Measurements from ENCODE around the gene ACE.

Gene ACE

DNA sequence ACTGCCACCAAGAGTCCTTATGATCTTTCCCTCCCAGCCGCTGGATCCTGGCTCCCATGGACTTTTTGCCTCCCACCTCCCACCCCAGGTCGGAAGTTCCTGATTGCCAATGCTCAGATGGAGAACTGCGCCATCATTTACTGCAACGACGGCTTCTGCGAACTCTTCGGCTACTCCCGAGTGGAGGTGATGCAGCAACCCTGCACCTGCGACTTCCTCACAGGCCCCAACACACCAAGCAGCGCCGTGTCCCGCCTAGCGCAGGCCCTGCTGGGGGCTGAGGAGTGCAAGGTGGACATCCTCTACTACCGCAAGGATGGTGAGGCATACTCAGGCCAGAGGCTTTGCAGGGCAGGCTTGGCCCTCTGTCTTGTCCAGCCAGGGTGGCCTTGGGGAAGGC lies 47.2 kb downstream of the ACE start:
- no peak for DNase-seq (ENCODE audit: low read depth)
- TF ChIP-seq, protein P1, sequence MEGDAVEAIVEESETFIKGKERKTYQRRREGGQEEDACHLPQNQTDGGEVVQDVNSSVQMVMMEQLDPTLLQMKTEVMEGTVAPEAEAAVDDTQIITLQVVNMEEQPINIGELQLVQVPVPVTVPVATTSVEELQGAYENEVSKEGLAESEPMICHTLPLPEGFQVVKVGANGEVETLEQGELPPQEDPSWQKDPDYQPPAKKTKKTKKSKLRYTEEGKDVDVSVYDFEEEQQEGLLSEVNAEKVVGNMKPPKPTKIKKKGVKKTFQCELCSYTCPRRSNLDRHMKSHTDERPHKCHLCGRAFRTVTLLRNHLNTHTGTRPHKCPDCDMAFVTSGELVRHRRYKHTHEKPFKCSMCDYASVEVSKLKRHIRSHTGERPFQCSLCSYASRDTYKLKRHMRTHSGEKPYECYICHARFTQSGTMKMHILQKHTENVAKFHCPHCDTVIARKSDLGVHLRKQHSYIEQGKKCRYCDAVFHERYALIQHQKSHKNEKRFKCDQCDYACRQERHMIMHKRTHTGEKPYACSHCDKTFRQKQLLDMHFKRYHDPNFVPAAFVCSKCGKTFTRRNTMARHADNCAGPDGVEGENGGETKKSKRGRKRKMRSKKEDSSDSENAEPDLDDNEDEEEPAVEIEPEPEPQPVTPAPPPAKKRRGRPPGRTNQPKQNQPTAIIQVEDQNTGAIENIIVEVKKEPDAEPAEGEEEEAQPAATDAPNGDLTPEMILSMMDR (conservative IDR thresholded peaks at IDR 0.05; ENCODE audit: low read depth, low read length) = no peak

DNA sequence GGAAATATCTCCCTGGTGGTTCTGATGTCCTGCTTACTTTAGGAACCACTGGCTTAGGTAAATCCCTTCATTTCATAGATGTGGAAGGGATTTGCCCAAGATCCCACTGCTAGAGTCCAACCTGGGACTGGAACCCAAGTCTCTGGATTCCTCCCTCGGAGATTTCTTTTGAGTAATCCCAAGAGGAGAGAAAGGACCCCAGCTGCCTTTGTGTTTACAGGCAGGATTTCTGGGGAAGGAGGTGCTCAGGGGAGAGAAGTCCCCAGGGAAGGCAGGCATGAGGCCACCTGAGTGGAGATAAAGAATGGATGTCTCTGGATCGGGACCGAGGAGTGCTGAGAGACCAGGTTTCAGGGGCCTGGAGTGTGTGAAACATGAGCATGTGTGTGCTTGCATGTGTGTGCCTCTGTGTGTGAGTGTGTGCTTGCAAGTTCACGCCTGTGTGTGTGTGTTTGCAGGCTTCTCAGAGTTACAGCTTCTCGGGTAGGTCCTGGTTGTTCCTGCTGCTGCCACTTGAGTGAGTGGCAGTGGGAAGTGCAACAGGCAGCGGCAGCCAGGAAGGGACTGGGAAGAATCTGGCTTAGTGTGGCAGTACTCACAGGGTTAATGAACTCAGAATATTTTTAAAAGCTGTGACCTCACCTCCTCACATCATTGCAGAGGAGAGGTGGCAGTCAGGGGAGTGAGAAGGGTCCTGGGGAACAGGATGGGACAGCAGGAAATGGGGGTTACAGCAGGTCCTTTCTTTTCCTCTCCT lies 48.5 kb downstream of the ACE start:
- TF ChIP-seq, protein P1 (conservative IDR thresholded peaks at IDR 0.05; ENCODE audit: low read depth, low read length) = no peak
- no peak for DNase-seq (ENCODE audit: low read depth)
- no peak overlapping the region for H3K4me3 ChIP-seq (ENCODE audit: low read depth, low read length)

More for the DNA sequence above, 47.2 kb downstream of the ACE start:
- no peak overlapping the region for H3K4me3 ChIP-seq (ENCODE audit: low read depth, low read length)

- H3K4me3 ChIP-seq (ENCODE audit: low read depth, low read length) = no peak overlapping the region
- no peak for DNase-seq (ENCODE audit: low read depth)
- TF ChIP-seq, protein P1 (conservative IDR thresholded peaks at IDR 0.05; ENCODE audit: low read depth, low read length) = no peak
Measured at GRCh38 chr17:63526861-63527260, 50.0 kb downstream of the ACE start.

GRCh38 chr17:63528183-63528582 lies 51.3 kb downstream of the ACE start:
- H3K4me3 ChIP-seq (ENCODE audit: low read depth, low read length) = no peak overlapping the region

GRCh38 chr17:63529711-63530556 lies 53.1 kb downstream of the ACE start:
- DNase-seq (ENCODE audit: low read depth) = no peak
- H3K4me3 ChIP-seq (ENCODE audit: low read depth, low read length) = no peak overlapping the region
- TF ChIP-seq, protein P1 (conservative IDR thresholded peaks at IDR 0.05; ENCODE audit: low read depth, low read length) = no peak

More at GRCh38 chr17:63528183-63528582, 51.3 kb downstream of the ACE start:
- DNase-seq (ENCODE audit: low read depth) = no peak
- TF ChIP-seq, protein P1 (conservative IDR thresholded peaks at IDR 0.05; ENCODE audit: low read depth, low read length) = no peak

- TF ChIP-seq, protein P1 (conservative IDR thresholded peaks at IDR 0.05; ENCODE audit: low read depth, low read length) = no peak
- DNase-seq (ENCODE audit: low read depth) = no peak
- no peak overlapping the region for H3K4me3 ChIP-seq (ENCODE audit: low read depth, low read length)
Measured at GRCh38 chr17:63530557-63531021, 53.7 kb downstream of the ACE start.

Measured in choroid plexus epithelial cell (primary cell).